NCI-H2107 (cell line): Measurements from ENCODE around the gene HEATR1.
"Not testable (repeated sequence)": the region's sequence is repeated elsewhere in the genome, so short reads cannot be mapped to it uniquely, and the experiment has no call there.

Source experiments
- DNase-seq: peaks from one replicate; lab custom pipeline; 2025; lab: John Stamatoyannopoulos, UW

The HEATR1 gene

DNA sequence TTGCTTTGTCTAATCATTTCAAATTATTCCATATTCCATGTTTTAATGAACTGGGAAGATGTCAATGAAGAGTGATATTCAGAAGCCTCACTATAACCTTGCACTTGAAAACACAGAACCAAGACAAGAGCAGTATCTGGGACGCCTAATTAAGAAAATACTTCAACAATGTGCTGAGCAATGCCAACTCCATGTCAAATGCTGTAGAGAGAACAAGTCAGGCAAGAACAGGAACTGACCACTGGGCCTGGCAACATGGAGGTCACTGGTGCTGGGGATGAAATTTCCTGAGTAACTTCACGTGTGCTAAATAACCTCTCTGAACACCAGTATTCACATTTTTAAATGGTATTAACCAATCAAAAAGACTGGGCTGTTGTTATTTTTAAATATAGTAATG, 22.8 kb downstream of the HEATR1 start:
- no peak for DNase-seq

- DNase-seq, result not testable (repeated sequence)
Observed at GRCh38 chr1:236580404-236580803, 23.9 kb downstream of the HEATR1 start.

DNA sequence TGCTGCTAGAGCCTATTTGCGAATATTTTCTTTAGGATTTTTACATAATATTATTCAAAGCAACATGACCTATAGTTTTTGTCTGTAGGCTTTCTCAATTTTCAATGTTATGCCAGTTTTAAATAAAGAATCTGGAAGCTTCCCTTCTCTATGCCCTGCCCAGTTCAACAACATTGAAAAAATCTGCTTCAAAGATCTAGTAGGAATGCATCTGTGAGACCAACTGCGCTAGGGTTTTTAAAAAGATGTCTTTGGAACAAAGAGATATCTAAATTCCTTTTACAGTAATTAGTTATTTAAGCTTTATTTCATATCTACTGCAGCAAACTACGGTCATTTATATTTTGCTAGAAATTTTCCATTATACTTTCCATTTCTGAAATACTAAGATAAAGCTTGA, 25.7 kb downstream of the HEATR1 start:
- DNase-seq, result no peak

DNA sequence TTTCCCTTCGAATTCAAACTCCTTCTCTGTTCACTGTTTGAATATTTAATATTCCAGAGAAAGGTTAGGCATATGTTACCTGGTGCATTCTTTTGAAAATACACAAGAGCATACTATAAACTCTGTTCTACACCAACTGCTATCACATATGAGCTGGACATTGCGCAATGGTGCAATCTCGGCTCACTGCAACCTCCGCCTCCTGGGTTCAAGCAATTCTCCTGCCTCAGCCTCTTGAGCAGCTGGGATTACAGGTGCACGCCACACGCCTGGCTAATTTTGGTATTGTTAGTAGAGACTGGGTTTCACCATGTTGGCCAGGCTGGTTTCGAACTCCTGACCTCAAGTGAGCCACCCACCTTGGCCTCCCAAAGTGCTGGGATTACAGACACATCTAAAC, 27.3 kb downstream of the HEATR1 start:
- not testable (repeated sequence) for DNase-seq

DNA sequence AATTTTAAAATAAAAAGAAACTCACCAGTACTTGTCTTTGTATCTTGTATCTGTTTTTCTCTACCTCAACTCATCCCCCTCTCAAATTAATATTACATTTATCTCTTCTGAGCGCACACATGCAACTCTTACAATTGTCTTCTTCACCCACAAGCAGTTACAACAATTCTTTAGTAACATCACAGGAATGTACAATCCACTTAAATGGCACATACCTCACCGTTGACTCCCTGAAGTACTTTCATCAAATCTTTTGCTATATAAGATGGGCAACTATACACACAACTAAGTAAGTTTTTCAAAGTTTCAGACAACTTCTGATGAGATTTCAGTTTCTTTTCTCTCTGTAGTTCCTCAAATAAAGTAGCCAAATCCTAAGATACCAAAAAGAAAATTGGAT, 28.3 kb downstream of the HEATR1 start:
- no peak for DNase-seq

DNA sequence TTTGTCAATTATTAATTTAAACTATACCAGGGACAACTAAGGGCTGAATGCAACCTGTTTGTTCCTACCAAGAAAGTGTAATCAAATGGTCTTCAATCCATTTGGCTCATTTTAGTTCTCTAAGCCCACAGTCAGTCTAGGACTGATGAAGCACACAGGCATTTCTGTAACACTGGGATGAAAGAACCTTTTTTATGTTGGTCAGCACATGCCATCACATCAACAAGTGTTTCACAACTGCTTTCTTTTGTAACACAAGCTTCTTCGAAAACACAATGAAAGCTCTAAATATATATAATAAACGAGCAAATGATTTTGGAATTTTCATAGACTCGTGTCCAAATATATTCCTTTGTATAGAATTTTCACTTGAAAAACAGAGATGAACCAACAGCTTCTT, 28.8 kb downstream of the HEATR1 start:
- DNase-seq, result no peak

GRCh38 chr1:236568285-236568894, 35.9 kb downstream of the HEATR1 start:
- no peak for DNase-seq

DNA sequence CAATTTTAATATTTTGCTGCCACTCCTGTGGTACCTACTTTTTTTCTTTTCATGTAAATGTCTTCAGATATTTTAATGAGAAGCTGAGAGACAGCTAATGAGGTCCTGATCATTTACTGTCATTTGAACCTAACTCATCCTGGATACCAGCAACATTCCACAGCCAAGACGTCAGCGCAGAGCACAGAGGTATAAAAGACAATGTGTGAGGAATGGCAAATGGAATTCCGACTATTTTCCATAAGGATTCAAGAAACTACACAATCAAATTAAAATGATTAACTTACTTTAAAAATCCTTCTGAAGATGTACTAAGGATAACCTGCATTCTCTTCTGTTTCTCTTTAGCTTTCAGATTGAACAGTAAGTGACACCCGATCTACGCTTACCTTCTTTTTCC, 38.8 kb downstream of the HEATR1 start:
- DNase-seq, result no peak

GRCh38 chr1:236561976-236562375, 42.3 kb downstream of the HEATR1 start:
- DNase-seq, result no peak

DNA sequence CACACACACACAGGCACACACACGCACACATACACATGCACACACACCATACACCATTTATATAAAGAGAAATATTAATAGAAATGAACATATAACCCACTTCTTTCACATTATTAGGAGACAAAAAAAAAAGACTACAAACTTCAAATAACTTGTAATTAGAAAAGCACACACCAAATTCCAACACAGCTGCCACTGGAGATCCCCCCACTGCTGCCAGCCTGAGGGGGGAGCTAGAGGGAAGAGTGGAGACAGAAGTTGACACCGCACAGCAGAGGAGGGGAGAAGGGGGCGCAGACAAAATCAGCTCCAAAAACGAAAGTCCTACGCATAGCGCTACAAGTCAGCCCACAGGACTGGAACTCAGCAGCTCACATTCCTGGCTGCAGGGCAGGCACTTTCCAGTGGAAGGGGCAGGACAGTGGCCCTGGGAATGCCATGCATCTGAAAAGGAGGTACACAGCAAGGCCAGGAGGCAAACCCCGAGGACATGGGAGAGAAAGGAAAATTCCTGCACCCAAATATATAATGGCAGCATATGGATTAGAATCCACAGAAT, 44.0 kb downstream of the HEATR1 start:
- DNase-seq, result no peak

GRCh38 chr1:236558846-236559245, 45.5 kb downstream of the HEATR1 start:
- DNase-seq, result no peak

DNA sequence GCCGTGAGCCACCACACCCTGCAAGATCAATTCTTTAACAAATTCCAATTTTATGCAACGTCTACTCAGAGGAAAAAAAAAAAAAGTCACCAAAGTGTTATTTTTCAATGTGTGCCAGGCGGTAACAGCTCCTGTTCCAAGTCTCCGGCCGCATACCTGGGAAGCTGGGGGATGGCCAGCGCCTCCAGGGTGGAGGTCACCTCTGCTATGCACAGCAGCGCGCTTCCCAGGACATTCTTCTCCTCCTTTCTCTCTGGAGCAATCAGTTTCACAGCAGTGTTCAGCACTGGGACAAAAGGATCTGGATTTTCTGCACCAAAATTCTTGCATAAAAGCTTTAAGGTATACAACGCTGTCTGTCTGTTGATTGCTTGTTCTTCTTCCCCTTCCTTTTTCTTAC, 46.2 kb downstream of the HEATR1 start:
- DNase-seq, result no peak

GRCh38 chr1:236556606-236557005, 47.7 kb downstream of the HEATR1 start:
- no peak for DNase-seq

DNA sequence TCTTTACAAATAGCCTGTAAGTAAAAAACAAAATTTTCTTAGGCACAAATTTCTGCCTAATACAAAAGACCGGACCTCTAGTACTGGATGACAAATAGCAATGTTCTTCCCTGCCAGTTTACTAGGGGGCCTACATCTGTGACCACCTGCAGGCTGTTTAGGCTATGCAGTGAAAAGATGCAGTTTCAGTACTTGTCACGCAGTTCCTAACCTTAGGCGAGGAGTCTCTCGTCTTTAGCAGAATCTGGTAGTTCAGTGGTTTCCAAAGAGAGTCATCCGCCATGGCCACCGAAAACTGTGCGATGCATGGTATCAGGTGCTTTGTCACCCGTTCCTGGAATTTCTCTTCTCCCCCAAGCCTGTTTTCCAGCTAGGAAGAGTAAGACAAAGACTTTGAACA, 50.9 kb downstream of the HEATR1 start:
- no peak for DNase-seq

DNA sequence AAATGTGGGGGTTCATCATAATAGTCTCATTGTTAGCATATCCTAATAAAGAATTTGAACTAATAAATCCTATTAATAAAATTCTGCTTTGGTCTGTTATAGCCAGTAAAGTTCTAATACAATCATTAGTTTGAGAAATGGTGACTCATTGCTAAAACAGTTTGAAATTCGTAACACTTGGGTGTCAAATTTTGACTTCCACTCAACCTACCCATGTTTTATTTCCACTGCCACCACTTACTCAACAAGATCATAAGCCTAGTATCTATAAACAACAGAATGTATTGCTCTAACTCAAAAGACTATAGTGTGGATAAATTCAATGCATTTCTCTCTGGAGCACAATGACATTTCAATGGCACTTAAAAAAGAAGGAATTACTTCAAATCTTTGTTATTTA, 51.4 kb downstream of the HEATR1 start:
- no peak for DNase-seq

DNA sequence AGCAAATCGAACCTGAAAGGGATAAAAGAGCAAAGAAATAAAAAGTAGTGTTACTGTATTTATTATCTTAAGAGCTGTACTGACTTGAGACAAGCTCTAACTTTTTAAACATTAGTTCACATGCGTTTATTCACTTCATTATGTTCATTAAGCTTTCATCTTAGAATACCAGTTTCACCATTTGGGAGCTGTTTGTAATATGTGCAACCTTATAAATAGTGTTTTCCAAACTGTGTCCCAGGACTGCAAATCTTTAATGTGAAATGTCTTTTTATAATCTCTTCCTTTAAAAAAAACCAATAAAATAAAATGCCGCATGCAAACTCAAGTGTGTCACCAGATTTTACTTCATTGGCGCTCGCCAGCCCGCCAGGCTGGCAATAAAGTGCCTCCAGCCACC, 52.2 kb downstream of the HEATR1 start:
- DNase-seq, result no peak

GRCh38 chr1:236550961-236551851, 53.1 kb downstream of the HEATR1 start:
- DNase-seq, result no peak

- no peak for DNase-seq
Observed at GRCh38 chr1:236548452-236548851, 55.9 kb downstream of the HEATR1 start.

DNA sequence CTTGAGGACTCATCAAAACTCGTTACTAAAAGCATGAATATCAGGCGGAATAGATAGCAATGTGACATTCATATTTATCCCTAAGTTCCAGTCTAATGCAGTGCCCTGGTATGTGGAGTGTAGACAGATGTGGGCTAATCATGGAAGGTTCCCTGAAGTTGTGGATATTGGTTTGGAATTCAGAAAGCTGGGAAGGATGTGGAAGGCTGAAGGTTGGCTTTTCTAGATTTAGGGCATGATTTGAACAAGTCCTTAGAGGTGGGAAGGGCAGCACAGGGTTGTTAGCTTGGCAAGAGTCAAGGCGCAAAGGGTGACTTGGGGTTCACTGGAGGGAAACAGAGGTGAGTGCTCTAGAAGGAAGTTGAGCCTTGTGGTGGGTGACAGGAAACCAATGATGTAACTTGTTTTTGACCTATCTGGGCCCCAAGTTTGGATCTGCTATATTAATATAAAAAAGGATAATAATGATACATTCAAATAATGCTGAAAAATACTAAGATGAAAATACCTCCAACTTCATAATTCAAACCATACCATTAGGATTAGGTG, 58.6 kb downstream of the HEATR1 start:
- DNase-seq, result no peak

DNA sequence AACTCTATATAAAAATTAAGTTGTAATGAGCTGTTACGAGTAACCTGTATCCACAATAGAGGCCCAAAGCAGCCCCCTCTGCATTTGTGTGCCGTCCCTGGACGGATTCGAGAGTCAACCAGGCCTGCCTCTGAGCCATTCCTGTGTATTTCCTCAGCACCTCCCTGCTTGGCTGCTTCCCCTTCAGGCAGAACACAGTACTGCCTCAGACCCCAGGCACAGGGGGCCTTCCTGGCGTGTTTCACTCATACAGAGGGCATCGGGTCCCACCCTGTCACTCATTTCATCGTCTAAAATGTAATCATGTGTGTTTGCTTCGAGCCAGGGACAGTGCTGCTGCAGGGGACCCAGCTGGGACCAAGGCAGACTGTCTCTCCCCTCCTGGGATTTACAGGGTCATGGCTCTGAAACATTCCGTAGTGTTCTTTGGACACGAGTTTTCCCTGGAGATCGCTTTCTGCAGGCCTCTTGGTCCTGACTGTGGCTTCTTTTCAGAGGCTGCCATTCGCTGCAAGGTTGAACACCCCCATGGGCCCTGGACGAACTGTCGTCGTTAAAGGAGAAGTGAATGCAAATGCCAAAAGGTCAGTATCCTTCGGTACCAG, 61.1 kb downstream of the HEATR1 start:
- DNase-seq, result no peak

DNA sequence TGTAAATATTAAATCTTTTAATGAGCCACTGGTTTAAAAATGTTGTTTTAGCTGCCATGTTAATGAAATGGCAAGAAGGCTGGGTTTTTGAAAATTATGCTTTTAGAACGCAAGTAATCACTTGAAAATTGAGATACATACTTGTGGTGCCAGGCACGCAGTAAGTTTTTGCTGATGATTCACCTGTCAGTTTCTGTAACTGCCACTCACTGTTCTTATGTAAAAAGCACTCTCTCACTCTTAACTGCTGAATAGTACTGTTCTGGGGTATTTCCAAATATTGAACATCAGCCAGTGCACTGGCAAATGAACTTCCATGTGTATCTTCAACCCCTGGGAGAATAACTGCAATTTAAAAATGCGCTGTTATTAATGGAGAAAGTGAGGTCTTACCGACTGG, 62.6 kb downstream of the HEATR1 start:
- no peak for DNase-seq

- DNase-seq, result no peak
Observed at GRCh38 chr1:236540813-236541465, 63.4 kb downstream of the HEATR1 start.
